SH-SY5Y (cell line): ENCODE measurements around the gene STARD4.

Experiments
- GATA2 ChIP-seq: IDR thresholded peaks from 2 replicates; pipeline ENCODE4 v1.6.1; 2011; ENCODE audit warnings: mild to moderate bottlenecking, low read depth, low read length
- GATA3 ChIP-seq: IDR thresholded peaks from 2 replicates; pipeline ENCODE4 v1.6.1; 2011; ENCODE audit warnings: low read depth, mild to moderate bottlenecking, low read length, moderate library complexity

The STARD4 gene

DNA sequence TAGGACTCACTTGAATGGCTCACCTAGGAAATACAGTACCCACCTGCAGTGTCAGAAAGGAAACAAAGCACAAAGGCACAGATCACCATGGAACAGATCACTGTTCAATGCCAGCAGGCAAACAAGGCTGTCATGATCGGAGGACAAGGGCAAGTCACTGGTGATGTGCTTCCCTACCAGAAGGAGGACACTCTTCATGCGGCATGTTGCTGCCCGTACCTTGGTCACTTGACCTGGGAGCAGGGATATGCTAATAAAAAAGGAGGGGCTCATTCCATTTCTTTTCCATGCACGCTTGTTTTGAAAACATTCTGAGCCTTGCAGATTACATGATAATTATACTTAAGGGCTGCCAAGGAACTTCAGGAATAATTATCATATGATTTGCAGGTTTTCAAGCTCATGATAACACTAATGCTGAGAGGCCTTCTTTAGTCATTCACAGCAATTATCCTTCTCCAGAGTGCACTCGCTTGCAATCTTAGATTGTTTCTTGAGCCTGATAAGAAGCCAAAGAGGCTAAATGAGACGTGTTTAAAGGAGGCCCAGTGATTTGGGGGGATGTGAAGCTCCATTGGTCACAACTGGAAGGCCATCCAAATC lies 36.1 kb upstream of the STARD4 start:
- TF ChIP-seq GATA2 = no peak
- no peak for TF ChIP-seq GATA3

DNA sequence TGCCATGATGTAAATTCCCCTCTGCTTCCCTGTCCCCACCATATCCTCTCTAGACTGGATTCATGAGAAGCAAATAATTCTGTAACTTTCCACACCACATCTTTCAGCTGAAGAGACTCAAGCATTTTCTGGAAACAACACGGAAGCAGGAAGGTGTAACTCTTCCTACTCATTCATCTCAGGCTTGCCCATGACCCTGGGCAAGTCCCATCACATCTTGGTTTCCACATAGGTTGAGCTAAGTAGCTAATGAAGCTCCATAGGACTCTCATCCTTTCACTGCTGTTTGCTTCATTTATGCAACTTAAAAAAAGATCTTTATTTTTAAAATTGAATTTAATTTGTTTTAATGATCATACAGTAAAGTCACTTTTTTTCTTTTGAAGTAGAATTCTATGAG lies 32.7 kb upstream of the STARD4 start:
- TF ChIP-seq GATA3 = no peak
- TF ChIP-seq GATA2 = no peak

DNA sequence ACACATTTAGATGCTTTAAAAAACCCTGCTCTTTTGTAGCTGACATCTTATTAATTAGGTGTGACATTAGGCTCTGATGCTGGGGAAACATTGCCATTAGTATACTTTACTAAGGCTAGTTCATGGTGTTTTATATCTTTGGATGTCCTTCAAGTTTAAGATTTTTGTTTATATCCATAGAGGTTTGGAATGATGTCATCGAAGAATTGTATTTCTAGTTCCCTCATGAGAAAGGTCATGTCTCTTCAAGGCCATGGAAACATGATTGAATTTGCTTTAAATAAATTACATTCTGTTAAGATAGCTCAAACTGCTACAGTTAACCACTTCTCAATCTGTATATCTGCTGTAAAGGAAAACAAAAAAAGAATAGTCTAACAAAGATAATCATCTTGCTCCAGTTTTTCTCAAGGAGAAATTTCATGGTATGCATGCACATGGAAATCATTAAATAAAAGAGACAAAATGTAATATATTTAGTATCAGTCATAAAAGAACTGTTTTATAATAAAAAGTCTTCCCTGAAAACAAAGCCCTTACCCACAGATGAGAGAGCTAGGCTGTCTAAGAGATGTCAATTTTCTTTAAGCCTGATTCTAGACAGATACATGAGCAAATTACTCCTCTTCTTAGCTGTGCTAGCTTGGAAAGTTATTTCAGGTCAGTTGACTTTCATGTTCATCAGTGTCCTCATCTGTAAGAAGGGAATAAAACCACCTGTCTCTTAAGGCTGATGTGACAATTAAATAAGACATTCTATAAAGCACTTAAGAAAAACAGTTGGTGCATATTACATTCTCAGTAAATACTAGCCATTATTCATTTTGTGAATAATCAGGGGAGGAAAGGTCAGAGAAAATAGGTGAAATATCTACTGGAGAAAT lies 25.0 kb upstream of the STARD4 start:
- TF ChIP-seq GATA2 (no peak), GATA3 (no peak)

- no peak for TF ChIP-seq GATA2
- TF ChIP-seq GATA3 = peak; percentile 37; the same call in 1 of the 2 replicates
These were observed 23.7 kb upstream of the STARD4 start for GRCh38 chr5:111535879-111536549.

- TF ChIP-seq GATA2 (no peak), GATA3 (no peak)
These were observed 20.7 kb upstream of the STARD4 start for GRCh38 chr5:111532886-111533582.

DNA sequence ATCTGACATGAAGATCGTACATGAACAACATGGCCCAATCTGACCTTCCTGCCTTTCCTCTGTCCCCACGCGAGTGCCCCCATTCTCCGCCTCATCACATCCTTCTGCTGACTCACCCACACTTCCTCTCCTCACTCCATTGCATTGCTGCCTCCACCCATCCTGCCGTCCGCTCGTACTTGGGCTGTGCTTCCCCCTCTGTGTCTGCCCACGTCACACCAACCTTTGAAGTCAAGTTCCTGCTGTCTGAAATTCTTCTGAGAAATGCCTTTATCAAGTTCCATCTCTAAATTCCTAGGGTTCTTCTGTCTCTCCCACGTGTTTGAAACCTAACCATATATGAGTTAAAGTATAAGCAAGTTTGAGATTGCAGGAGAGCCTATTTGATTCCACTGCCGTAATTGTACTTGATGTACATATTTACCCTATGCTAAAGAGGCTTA lies 18.0 kb upstream of the STARD4 start:
- TF ChIP-seq GATA3 = no peak
- TF ChIP-seq GATA2 = no peak

GRCh38 chr5:111528056-111528455 lies 15.7 kb upstream of the STARD4 start:
- no peak for TF ChIP-seq GATA3
- no peak for TF ChIP-seq GATA2

GRCh38 chr5:111520908-111521307 lies 8.6 kb upstream of the STARD4 start:
- TF ChIP-seq GATA3 = no peak
- TF ChIP-seq GATA2 = no peak

DNA sequence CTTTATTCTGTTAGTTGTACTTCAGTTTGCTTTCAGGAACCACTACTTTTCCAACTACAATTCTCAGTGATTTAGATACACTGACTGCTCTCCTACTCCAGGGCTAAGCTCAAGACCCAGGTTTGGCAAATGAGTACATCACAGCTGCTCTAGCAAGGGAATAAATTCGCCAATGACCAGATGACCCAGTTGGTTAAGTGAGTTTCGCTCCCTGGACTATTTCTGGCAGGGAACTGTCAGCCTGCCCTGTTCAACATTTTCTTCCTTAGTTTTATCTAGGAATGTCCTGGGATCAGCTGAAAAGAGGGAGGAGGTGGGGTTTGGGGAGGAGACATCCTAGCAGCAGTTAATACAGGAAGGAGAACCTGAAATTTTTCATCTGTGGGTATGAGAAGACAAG lies 6.4 kb upstream of the STARD4 start:
- TF ChIP-seq GATA3 = no peak
- TF ChIP-seq GATA2 = no peak

DNA sequence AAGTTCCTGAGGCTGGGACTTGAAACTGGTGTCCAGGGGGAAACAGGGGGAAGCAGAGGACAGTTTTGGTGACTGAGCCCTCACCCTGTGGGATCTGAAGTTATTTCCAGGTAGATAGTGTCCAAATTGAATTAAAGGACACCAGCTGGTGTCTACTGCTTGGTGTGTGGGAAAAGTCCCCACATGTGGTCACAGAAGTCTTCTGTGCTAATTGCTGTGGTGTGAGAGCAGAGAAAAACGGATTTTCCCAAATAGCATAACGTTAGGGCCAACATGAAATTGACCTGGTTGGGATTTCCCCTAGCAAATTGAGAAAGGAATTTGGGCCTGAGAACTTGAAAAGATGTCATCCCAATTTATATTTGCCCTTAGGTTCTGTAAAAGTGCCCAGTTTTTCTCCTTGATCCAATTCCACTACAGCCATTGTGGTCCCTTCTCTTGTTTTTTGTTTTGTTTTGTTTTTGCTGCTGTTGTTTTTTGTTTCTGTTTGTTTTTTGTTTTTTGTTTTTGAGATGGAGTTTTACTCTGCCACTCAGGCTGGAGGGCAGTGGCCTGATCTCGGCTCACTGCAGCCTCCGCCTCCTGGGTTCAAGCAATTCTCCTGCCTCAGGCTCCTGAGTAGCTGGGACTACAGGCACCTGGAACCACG lies 5.6 kb upstream of the STARD4 start:
- no peak for TF ChIP-seq GATA2
- TF ChIP-seq GATA3 = no peak

DNA sequence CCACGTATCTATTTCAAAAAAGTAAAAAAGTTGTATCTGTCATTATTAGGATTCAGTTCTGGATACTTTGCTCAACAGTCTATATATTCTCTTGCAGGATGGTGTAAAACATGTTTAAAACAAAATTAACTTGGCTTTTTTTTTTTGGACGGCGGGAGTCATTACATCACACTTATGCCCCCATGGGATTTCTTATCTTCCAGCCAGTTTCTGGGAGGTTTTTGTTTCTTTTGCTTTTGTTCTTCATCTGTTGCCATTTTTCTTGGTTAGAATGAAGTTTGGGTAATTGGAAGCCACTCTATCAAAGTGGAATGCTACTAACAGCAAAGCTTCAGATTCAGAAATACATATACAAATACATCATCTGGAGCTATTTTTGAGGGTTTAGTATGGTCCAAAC lies 1.8 kb upstream of the STARD4 start:
- TF ChIP-seq GATA3 (no peak), GATA2 (no peak)

DNA sequence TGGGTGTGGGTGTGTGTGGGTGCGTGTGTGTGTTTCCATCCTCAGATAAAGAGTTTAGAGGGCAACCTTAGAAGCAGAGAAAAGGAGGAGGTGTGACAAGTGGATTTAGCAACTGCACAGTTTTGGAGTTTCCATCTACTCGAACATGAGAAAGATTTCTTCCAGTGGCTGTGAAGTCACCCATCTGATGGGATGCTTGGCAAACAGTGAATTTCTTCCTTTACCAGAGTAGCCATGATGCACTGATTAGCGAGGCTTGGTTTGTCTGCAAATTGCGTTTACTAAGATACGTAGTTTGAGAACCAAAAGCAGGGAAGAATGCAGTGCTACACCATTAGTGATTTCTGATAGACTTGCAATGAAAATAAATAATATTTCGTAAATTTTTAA lies 791 bp upstream of the STARD4 start:
- TF ChIP-seq GATA2 = no peak
- no peak for TF ChIP-seq GATA3

DNA sequence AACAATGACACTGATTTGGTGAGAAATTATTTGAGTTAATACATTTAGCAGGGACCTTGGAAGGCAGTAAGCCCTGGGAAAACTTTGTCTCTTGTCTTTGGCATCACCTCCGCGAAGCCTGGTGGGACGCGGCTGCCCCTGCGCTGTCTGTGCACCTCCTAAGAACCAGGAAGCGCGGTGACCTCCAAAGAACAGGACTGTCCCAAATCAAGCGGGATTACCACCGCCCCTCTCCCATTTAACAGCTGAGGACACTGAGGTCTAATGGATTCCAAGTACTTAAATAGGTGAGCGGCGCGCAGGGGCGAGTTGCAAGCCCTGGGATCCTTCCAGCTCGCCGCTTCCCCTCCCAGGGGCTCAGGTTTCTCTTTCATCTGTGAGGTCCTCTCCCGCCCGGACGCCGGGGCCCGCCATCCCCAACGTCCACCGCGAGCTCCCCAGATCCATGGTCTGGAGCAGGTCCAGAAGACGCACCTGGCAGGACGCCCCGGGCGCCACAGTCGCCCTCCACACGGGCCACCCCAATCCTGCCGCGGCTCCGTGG lies 432 bp downstream of the STARD4 start:
- no peak for TF ChIP-seq GATA2
- no peak for TF ChIP-seq GATA3
